HG03097 (cell line): ENCODE measurements around the gene COX20.
"Not testable (repeated sequence)": the region's sequence is repeated elsewhere in the genome, so short reads cannot be mapped to it uniquely, and the experiment has no call there.

Source experiments
- ATAC-seq: cut with Tn5 transposase; IDR thresholded peaks from one replicate; pipeline ENCODE4 v1.9.1; 2021; ENCODE audit not compliant: unreplicated experiment, low FRiP score

COX20 gene

GRCh38 chr1:244835276-244836134 is at the start of gene COX20:
Gene COX20, plus strand, starts transcription at chr1:244835658. Its CDS starts 57 bp downstream, at chr1:244835715.
- ATAC-seq: peak; percentile 57

GRCh38 chr1:244788493-244789275 is 46.8 kb upstream of the COX20 start:
- ATAC-seq: no peak

- ATAC-seq: no peak
Measured at GRCh38 chr1:244789276-244789580, 46.2 kb upstream of the COX20 start.

GRCh38 chr1:244789731-244790130 is 45.7 kb upstream of the COX20 start:
- ATAC-seq: no peak

GRCh38 chr1:244791061-244791460 is 44.4 kb upstream of the COX20 start:
- no peak for ATAC-seq

GRCh38 chr1:244792188-244792850 is 43.1 kb upstream of the COX20 start:
- no peak for ATAC-seq

GRCh38 chr1:244794071-244794470 is 41.4 kb upstream of the COX20 start:
- ATAC-seq: no peak

GRCh38 chr1:244794516-244794915 is 40.9 kb upstream of the COX20 start:
- not testable (repeated sequence) for ATAC-seq

- no peak for ATAC-seq
Measured at GRCh38 chr1:244796719-244797406, 38.6 kb upstream of the COX20 start.

GRCh38 chr1:244800821-244801220 is 34.6 kb upstream of the COX20 start:
- ATAC-seq: peak; percentile 12

GRCh38 chr1:244801246-244801645 is 34.2 kb upstream of the COX20 start:
- ATAC-seq: peak; percentile 86

GRCh38 chr1:244802041-244802440 is 33.4 kb upstream of the COX20 start:
- ATAC-seq: no peak

- no peak for ATAC-seq
Measured at GRCh38 chr1:244802556-244803239, 32.8 kb upstream of the COX20 start.

GRCh38 chr1:244804841-244805240 is 30.6 kb upstream of the COX20 start:
- no peak for ATAC-seq

GRCh38 chr1:244807138-244807537 is 28.3 kb upstream of the COX20 start:
- no peak for ATAC-seq

- ATAC-seq: no peak
Measured at GRCh38 chr1:244810221-244810620, 25.2 kb upstream of the COX20 start.

- ATAC-seq: no peak
Measured at GRCh38 chr1:244813327-244813726, 22.1 kb upstream of the COX20 start.

GRCh38 chr1:244815600-244816099 is 19.8 kb upstream of the COX20 start:
- no peak for ATAC-seq

- ATAC-seq: no peak
Measured at GRCh38 chr1:244817415-244817894, 18.0 kb upstream of the COX20 start.

GRCh38 chr1:244820131-244820530 is 15.3 kb upstream of the COX20 start:
- no peak for ATAC-seq
